ENCODE results near the gene GYS2.
A peak's percentile ranks its signal among the peaks of the same experiment; 100 is the strongest.

The GYS2 gene

GRCh38 chr12:21553329-21553675 is 51.3 kb downstream of the GYS2 start:
- no peak for DNase-seq (ENCODE audit: low spot score)

- DNase-seq (ENCODE audit: low spot score) = no peak
Observed at GRCh38 chr12:21552635-21553328, 51.9 kb downstream of the GYS2 start.

- DNase-seq (ENCODE audit: low spot score) = no peak
Observed at GRCh38 chr12:21551841-21552465, 52.7 kb downstream of the GYS2 start.

- DNase-seq (ENCODE audit: low spot score) = no peak
Observed at GRCh38 chr12:21547437-21547836, 57.2 kb downstream of the GYS2 start.

- DNase-seq (ENCODE audit: low spot score) = no peak
Observed at GRCh38 chr12:21546716-21547115, 57.9 kb downstream of the GYS2 start.

- DNase-seq (ENCODE audit: low spot score) = no peak
Observed at GRCh38 chr12:21545557-21545956, 59.1 kb downstream of the GYS2 start.

- DNase-seq (ENCODE audit: low spot score) = no peak
Observed at GRCh38 chr12:21543151-21543550, 61.5 kb downstream of the GYS2 start.

- DNase-seq (ENCODE audit: low spot score) = no peak
Observed at GRCh38 chr12:21542403-21542802, 62.2 kb downstream of the GYS2 start.

- DNase-seq (ENCODE audit: low spot score) = no peak
Observed at GRCh38 chr12:21541773-21542172, 62.9 kb downstream of the GYS2 start.

GRCh38 chr12:21539797-21540196 is 64.8 kb downstream of the GYS2 start:
- no peak for DNase-seq (ENCODE audit: low spot score)

GRCh38 chr12:21538061-21538653 is 66.5 kb downstream of the GYS2 start:
- no peak for DNase-seq (ENCODE audit: low spot score)

GRCh38 chr12:21529456-21529855 is 75.2 kb downstream of the GYS2 start:
- DNase-seq (ENCODE audit: low spot score) = no peak

- DNase-seq (ENCODE audit: low spot score) = no peak
Observed at GRCh38 chr12:21528953-21529352, 75.7 kb downstream of the GYS2 start.

- peak; percentile 65 for DNase-seq (ENCODE audit: low spot score)
Observed at GRCh38 chr12:21527451-21528180, 77.0 kb downstream of the GYS2 start.

- DNase-seq (ENCODE audit: low spot score) = no peak
Observed at GRCh38 chr12:21526721-21527345, 77.8 kb downstream of the GYS2 start.

GRCh38 chr12:21526053-21526452 is 78.6 kb downstream of the GYS2 start, which contains the start of gene SPX:
Gene SPX, plus strand, starts transcription at chr12:21526296. Its CDS starts 177 bp downstream, at chr12:21526473.
- DNase-seq (ENCODE audit: low spot score) = no peak

- no peak for DNase-seq (ENCODE audit: low spot score)
Observed at GRCh38 chr12:21523148-21523547, 81.5 kb downstream of the GYS2 start.

- no peak for DNase-seq (ENCODE audit: low spot score)
Observed at GRCh38 chr12:21521541-21521940, 83.1 kb downstream of the GYS2 start.

- no peak for DNase-seq (ENCODE audit: low spot score)
Observed at GRCh38 chr12:21518451-21518850, 86.2 kb downstream of the GYS2 start.

GRCh38 chr12:21516281-21516680 is 88.4 kb downstream of the GYS2 start:
- DNase-seq (ENCODE audit: low spot score) = no peak

GRCh38 chr12:21509768-21510167 is 94.9 kb downstream of the GYS2 start:
- DNase-seq (ENCODE audit: low spot score) = no peak

GRCh38 chr12:21507849-21508248 is 96.8 kb downstream of the GYS2 start:
- no peak for DNase-seq (ENCODE audit: low spot score)

All from SK-N-DZ (cell line).